Stimulated activated CD8-positive, alpha-beta memory T cell treated with anti-CD3 and anti-CD28 coated beads, Interleukin-15, amount 100 ng/mL, for 48 hours (primary cell): ENCODE data around the gene MNAT1.
"Not testable (repeated sequence)": the region's sequence is repeated elsewhere in the genome, so short reads cannot be mapped to it uniquely, and the experiment has no call there.

Experiments
- DNase-seq, 2 donors: peaks; one replicate each; pipeline ENCODE4 v3.0.0-alpha.2; 2020; ENCODE audit warnings: low read depth in 2 of 2

MNAT1 gene

DNA sequence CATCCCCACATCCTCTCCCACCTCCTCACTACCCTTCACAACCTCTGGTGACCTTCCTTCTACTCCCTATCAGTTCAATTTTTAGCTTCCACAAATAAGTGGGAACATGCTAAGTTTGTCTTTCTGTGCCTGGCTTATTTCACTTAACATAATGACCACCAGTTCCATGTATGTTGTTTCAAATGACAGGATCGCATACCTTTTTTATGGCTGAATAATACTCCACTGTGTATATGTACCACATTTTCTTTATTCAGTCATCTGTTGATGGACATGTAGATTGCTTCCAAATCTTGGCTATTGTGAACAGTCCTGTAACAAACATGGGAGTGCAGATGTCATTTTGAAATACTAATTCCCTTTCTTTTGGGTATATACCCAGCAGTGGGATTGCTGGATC, 147.7 kb downstream of the MNAT1 start:
- DNase-seq = no peak

DNA sequence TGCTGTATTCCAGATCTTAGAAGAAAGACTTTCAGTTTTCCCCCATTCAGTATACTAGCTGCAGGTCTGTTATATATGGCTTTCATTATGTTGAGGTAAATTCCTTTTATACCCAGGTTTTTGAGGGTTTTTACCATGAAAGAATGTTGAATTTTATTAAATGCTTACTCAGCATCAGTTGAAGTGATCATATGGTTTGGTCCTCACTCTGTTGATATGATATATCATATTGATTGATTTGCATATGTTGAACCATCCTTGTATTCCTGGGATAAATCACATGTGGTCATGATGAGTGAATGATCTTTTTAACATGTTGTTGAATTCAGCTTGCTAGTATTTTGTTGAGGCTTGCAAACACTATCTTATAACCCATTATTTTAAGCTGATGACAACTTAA, 149.6 kb downstream of the MNAT1 start:
- DNase-seq = no peak

DNA sequence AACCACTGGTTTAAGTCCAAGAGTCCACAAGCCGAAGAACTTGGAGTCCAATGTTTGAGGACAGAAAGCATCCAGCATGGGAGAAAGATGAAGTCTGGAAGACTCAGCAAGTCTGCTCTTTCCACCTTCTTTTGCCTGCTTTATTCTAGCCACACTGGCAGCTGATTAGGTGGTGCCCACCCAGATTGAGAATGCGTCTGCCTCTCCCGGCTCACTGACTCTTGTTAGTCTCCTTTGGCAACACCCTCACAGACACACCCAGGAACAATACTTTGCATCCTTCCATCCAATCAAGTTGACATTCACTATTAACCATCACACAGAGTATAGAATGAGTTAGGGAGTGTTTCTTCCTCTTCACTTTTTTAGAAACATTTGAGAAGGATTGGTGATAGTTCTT, 156.1 kb downstream of the MNAT1 start:
- not testable (repeated sequence) for DNase-seq

DNA sequence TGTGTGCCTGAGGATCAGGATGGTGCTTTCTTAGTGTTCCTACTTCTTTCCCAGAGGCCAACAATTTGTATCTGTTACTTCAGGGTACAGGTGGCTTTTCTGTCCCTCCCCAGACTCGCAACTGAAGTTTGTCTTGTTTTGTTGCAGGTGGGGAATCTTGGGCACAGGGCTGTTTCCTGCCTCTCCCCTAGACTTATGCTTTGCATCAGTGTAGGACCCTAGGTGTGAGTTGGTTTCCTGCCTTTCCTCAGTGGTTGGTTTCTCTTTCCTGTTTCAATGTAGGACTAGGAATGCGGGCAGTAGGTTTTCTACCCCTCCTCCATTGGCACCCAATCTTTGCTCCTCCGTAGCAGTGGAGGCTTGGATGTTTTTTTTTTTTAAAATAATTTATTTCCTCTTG, 159.3 kb downstream of the MNAT1 start:
- DNase-seq = no peak

DNA sequence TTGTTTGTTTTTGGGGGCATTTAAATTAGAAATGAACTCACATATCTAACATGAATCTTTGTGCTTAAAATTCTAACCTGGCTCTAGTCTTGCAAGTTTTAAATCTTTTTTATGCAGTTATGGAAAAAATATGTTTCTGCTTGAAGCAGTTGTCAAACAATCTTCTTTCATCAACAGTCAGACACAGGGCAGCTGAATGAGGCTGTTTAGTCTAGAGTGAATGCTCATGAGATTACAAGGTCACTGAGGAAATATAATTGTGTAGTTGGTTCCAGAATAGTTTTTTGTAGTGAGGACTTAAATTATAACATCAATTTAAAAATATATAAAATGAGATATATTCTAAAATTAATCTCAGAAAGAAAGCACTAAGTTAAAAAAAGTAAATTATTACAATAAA, 169.8 kb downstream of the MNAT1 start:
- no peak for DNase-seq

DNA sequence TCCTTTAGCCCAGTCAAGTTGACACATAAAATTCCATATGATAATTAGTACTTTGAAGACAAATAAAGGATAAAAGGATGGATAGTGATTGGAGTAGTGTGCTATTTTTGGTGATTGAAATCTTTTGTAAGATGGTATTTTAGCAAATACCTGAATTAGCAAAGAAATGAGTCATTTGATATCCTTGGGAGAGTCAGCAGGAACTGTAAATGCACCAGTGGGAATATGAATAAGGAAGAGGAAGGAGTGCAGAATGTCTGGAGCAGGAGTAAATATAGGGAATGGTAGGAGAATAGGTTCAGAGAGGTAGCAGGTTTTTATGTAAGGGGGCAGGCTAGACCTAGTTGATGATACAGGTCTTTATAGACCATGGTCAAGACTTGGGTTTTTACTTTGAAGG, 171.4 kb downstream of the MNAT1 start:
- no peak for DNase-seq

DNA sequence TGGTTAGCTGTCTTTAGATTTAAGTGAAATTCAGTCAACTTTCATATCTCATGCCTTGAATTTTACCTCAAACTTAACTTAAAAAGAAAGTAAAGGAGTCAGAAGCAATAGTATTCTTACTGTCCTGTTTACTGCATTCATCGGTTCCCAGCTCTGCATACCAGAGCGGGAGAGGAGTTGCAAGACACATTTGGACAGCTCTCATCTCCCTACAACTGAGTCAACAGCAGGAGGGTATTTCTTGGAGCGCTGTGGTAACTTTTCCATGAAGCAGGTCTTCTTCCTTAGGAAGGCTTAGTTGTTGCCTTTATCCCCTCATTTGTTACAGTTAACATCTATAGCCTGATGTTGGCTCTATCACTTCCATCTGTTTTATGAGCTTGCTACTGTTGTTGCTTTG, 181.2 kb downstream of the MNAT1 start:
- DNase-seq = no peak

DNA sequence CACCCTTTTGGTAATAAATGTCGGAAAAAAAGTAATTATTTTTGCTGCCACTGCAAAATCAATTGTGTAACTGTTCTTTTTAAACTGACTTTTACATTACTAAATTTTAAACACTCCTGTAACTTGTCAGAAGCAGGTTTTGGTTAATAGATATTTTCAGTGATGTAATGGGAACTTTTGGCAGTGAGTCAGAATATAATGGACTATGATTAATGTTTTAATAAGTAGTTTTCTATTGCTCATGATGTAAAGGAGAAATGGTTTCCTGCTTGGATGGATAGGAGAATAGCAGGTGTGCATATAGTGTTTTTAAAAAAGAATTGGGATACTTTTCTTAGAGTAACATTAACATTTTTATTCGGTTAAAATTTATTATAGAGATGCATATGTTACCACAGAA, 187.5 kb downstream of the MNAT1 start:
- DNase-seq = no peak

DNA sequence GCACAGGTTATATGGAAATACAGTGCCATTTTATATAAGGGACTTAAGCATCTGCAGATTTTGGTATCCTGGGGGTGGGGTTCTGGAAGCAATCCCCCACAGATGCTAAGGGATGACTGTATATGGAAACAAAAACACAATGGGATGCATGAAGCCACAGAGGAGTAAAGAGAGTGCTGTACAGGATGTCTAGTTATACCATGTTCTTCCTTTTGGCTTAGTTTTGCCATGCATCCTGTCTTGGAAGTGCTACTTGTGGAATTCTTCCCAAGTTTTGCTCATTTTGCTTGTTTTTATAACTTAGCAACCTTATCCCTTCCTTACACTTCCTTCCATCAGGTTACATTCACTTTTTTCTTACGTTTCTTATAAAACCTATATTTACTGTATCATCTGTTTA, 190.7 kb downstream of the MNAT1 start:
- no peak for DNase-seq

DNA sequence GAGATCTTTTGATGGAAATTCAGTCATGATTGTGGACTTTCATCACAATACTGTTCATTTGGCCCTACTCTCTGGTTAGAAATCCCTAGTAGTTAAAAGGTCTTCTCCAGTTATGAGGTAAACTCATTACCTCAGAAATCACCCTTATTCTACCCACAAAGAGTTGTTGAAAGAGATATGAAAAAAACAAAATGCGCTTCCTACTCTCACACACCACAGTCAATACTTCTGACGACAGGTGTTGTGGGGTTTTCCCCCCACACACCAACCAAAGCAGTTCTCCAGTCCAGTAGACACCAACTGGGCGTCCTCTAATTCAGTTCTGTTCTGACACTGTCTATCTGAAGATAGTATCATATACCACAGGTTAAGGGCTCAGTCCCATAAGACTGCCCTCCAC, 191.4 kb downstream of the MNAT1 start:
- DNase-seq = no peak

DNA sequence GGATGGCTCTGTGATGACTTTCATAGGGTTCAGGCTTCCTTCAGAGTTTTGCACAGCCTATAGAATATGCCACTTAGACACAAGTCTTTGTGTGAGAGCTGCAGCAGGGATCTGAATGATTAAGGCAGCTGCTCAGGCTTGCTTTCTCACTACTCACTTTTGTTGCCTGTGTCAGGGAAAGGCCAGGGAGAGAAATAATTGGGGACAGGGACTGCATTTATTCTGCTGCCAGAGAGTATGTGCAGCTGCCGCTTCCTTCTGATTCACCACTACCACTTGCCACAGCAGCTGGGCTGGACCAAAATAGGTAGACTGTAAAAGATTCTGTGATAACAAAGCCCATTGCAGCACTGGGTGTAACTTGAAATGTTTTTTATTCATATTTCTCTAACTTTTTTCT, 196.7 kb downstream of the MNAT1 start:
- DNase-seq = no peak

DNA sequence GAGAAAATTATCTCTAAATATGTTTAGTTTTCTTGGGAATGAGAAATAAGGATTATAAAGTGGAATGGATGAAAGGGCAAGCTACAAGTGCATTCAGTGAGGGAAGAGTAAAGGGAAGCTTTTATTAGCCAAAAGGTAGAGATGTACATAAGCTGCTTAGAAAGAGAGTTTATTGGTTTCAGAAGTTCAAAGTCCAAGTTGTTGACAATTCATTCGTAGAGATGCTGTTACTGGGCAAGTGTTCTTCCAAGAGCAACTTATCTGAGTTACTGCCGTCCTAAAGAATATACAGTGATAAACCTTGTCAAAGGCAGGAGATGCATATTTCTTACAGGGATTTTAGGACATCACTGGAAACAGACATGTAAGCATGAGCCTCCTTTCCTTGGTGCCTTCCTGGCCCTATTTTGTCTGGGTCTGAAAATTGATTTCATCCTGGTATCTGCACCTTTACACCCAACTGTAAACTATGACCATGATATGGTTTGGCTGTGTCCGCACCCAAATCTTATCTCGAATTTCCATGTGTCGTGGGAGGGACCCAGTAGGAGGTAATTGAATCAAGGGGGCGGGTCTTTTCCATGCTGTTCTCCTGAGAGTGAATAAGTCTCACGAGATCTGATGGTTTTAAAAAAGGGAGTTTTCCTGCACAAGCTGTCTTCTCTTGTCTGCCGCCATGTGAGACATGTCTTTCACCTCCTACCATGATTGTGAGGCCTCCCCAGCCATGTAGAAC, 199.5 kb downstream of the MNAT1 start:
- DNase-seq = no peak

DNA sequence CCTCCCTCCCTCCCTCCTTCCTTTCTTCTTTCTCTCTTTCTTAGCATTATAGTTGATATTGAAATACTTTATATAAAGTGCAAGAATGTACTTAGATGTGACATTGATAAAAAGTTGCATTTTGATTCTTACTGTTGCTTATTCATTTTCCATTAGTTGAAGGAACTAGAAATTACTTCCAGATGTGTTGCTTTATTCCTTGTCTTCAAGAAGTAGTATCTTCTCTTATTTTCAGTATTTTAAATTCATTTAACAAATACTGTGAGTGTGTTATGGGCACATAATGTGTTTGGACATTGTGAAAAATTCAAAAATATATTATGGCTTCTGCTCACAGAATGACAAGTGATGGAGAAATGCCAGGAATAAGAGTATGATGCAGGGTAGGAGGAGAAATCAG, 200.8 kb downstream of the MNAT1 start:
- no peak for DNase-seq

DNA sequence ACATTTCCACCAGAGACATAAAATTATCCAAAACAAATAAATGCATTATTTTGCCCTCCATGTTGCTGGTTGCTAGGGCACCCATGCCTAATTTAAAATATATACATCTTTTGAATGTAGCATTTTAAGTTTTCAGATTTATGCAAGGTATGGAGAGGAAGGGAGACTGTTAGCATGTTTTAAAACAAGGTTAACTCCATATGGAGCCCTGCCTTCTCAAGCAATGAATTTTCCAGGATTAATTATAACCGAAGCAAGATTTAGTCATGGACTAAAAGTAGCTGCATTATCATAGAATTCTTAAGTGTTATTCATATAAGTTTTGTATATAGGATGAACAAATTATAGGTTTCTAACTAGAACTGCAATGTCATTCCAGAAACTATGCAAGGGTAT, 209.1 kb downstream of the MNAT1 start:
- DNase-seq = no peak

DNA sequence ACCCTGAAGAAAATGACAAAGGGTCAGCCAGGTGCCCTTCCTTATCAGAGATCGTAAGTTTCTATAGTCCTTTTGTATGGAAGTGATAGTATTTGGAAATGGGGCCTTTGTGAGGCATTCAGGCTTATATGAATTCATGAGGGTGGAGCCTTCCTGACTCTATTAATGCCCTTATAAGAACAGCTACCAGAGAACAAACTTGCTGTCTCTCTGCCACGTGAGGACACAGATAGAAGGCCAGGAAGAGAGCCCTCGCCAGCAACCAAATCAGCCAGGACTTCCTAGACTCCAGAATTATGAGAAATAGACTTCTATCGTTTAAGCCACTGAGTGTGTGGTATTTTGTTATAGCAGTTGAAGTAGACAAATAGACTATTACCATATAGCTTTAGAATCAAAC, 209.6 kb downstream of the MNAT1 start:
- no peak for DNase-seq

DNA sequence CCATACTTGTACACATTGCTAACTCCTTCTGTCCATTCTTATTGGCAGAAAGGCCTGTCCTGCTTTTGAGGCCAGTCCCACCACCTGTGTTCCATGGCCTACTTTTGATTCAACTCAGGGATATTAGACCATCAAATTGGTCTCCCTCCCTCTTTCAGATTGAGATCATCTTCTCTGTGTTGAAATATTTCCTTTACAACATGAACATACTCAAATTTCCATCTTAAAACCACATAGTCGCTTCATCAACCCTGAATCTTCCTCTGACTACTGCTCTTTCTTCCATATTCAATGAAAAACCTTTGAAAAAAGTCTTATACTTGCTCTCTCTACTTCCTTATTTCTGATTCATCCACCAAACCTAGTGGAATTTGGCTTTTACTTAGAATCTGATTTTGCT, 211.4 kb downstream of the MNAT1 start:
- DNase-seq = no peak

DNA sequence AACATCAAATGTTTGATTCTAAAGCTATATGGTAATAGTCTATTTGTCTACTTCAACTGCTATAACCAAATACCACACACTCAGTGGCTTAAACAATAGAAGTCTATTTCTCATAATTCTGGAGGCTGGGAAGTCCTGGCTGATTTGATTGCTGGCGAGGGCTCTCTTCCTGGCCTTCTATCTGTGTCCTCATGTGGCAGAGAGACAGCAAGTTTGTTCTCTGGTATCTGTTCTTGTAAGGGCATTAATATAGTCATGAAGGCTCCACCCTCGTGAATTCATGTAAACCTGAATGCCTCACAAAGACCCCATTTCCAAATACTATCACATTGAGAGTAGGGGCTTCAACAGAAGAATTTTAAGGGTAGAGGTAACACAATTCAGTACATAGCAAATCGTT, 212.2 kb downstream of the MNAT1 start:
- no peak for DNase-seq

DNA sequence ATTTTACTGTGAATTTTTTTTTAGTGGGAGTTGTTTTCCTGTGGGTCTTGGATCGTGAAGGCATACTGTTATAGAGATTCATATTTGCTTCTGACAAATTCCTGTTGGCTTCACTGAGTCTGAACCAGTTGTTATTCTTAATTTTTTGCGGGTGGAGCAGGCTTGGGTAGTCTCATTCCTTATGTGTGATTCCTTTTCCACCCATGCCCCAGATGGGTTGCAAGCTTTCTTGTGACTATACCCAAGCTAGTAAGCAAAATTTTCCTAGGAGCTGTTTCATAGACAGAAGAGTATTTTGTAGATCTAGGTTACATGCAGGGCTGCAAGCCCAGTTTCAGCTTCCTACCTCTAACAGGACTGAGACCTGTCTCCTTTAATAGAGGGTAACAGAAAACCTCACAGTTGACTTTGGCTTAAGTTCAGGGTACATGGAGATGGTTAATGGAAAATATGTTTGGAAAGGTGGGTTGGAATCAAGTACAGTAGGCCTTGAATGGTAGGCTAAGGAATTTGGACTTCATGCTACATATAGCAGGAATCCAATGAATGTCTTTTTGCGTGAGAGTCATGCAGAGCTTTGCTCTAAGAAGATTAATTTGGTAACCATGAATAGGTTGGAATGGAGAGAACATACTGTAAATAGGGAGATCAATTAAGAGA, 217.3 kb downstream of the MNAT1 start:
- no peak for DNase-seq

DNA sequence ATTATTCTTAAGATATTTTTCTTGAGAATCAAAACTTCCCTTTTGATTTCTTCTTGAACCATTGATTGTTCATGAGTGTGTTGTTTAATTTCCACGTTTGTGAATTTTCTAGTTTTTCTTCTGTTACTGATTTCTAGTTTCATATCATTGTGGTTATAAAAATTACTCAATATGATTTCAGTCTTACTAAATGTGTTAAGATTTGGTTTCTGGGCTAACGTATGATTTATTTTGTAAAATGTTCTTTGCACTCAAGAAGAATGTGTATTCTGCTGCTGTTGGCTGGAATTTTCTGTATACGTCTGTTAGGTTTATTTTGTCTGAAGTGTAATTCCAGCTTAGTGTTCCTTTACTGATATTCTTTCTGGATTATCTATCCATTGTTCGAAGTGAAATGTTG, 221.6 kb downstream of the MNAT1 start:
- DNase-seq = no peak

DNA sequence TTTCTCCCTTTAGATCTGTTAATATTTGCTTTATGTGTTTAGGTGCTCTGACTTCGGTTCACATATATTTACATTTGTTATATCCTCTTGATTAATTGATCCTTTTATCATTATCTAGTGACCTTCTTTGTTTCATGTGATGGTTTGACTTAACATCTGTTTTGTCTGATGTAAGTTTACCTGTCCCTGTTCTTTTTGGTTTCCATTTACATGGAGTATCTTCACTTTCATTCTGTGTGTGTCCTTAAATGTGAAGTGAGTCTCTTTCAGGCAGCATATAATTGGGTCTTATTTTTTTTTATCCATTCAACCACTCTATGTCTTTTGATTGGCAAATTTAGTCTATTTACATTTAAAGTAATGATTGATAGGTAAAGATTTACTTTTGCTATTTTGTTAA, 222.1 kb downstream of the MNAT1 start:
- DNase-seq = no peak

DNA sequence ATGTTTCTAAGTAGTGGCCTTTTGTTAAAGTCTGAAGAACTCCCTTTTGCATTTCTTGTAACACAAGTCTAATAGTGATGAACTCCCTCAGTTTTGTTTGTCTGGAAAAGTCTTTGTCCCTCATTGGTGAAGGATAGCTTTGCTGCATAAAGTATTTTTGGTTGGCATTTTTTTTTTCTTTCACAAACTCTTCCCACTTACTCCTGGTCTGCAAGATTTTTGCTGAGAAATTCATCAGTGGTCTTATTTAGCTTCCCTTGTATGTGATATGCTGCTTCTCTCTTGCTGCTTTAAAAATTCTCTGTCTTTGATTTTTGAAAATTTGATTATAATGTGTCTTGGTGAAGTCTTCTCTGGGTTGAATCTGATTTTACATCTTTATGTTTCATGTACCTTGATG, 223.6 kb downstream of the MNAT1 start:
- DNase-seq = no peak

DNA sequence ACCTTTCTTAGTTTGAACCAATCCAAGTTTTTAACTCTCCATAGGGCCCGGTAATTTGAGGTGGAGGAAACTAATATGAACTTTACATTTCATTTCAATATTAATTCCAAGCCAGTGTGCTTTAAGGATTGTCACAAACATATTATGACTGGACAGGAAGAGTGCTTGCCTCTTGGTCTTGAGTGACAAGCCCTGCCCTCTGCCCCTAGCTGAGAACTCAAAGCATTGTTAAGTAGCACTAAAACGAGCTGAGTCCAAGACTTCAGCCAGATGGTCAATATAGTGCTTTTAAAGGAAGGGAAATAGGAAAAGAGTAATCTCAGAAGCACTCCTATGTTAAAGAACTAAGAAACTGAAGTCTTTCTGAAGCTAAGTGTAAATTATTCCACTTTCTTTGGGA, 229.2 kb downstream of the MNAT1 start:
- DNase-seq = no peak

DNA sequence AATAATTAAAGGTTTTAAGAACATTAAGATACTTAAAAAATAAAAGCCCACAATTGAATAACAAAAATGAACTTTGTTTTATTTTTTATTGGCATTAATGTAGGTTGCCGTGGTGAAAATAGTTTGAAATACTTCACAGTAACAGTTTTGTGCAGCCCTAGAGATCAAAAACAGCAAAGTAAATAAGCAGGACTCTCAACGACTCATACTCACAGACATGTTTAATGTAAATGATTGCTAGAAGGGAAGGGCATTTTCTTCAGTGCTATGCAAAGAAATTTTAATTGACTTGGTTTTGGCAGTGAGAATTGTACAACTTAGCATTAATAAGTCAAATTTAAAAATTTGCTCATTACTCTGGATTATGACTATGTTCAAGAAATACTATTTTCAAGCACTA, 230.3 kb downstream of the MNAT1 start:
- no peak for DNase-seq

DNA sequence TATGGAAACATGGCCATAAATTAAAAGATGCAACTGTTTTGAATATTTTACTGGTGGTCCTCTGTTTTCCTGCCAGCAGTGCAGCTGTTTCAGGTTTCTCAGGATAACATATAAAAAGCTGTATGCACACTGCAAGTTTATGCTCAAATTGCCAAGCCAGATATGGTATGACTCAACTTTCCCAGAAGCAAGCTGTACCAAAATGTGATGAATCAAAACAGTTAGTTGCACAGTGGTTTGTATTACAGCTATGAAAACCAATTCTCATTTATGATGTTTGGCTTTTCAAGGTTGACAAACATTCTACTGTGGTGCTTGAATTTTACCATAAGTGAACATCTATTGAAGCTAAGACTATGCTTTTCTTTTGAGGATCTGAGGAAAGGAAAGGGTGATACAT, 230.8 kb downstream of the MNAT1 start:
- no peak for DNase-seq
